Breast epithelium (tissue), 4 donors: ENCODE results near the gene IGDCC3. TPM values are rescaled to one million over a fixed set of nuclear protein-coding genes. Genes with fewer than 3 reads are reported as not detected.

Experiments
- DNase-seq, 2 donors: peaks; one replicate each; pipeline ENCODE4 v3.0.0-alpha.2; 2019; ENCODE audit warnings: low spot score in 2 of 2
- H3K27ac ChIP-seq, 2 donors: fragments of 200-600 bp; sonication (generic) in 1 of 2; one replicate each; pipeline ENCODE4 v1.5.1; 2016 to 2019; ENCODE audit warnings: mild to moderate bottlenecking in 1 of 2
- H3K27me3 ChIP-seq, 2 donors: fragments of 200-600 bp; sonication (generic) in 1 of 2; one replicate each; pipeline versions ENCODE4 v1.5.1 to v1.6.0; 2017 to 2019; ENCODE audit warnings: control low read depth in 1 of 2, mild to moderate bottlenecking in 1 of 2
- H3K36me3 ChIP-seq: fragments of 200-600 bp; one replicate; pipeline ENCODE4 v1.5.1; 2019
- H3K4me1 ChIP-seq, 2 donors: fragments of 200-600 bp; sonication (generic); one replicate each; pipeline ENCODE4 v1.5.1; 2016 to 2019; ENCODE audit warnings: control low read depth in 1 of 2
- H3K4me3 ChIP-seq, 3 donors: fragments of 200-600 bp; sonication (generic); 1 replicate in 2 of 3; 2 replicates in 1 of 3; pipeline ENCODE4 v1.5.1; 2016 to 2019; ENCODE audit warnings: mild to moderate bottlenecking in 3 of 3, moderate library complexity in 2 of 3
- H3K9me3 ChIP-seq, 2 donors: fragments of 200-600 bp; sonication (generic) in 1 of 2; one replicate each; pipeline ENCODE4 v1.5.1; 2016 to 2019; ENCODE audit warnings: control low read depth in 1 of 2
- CTCF ChIP-seq, 3 donors: fragments of 450-650 bp; IDR thresholded peaks; one replicate each; pipeline ENCODE4 v1.5.1; 2016 to 2017; ENCODE audit warnings: antibody characterized with exemption in 3 of 3, mild to moderate bottlenecking in 3 of 3, moderate library complexity in 3 of 3
- POLR2A ChIP-seq: fragments of 450-650 bp; IDR thresholded peaks from one replicate; pipeline ENCODE4 v1.6.1; 2016; ENCODE audit warnings: antibody characterized with exemption, mild to moderate bottlenecking, moderate library complexity
- POLR2AphosphoS5 ChIP-seq, 3 donors: sonication (generic); formaldehyde crosslinking; IDR thresholded peaks; one replicate each; pipeline ENCODE4 v1.6.1; 2017; ENCODE audit warnings: antibody characterized with exemption in 3 of 3
- intact Hi-C: fragments of 100-400 bp; cut with DNase I; formaldehyde crosslinking; loops from one replicate; pipeline ENCODE4 v1.15.1; 2023; ENCODE audit warnings: low total_unique reads
- total RNA-seq, 3 donors: library from RNA; depleted of rRNA; stranded (reverse); fragments of >200 nt; gene quantifications; one replicate each; pipeline ENCODE4 v1.1.0, GENCODE V29; 2016

Gene IGDCC3
- total RNA-seq, 3 donors from 2014 or later = 0.33 to 1.8 TPM; not detected in 1

DNA sequence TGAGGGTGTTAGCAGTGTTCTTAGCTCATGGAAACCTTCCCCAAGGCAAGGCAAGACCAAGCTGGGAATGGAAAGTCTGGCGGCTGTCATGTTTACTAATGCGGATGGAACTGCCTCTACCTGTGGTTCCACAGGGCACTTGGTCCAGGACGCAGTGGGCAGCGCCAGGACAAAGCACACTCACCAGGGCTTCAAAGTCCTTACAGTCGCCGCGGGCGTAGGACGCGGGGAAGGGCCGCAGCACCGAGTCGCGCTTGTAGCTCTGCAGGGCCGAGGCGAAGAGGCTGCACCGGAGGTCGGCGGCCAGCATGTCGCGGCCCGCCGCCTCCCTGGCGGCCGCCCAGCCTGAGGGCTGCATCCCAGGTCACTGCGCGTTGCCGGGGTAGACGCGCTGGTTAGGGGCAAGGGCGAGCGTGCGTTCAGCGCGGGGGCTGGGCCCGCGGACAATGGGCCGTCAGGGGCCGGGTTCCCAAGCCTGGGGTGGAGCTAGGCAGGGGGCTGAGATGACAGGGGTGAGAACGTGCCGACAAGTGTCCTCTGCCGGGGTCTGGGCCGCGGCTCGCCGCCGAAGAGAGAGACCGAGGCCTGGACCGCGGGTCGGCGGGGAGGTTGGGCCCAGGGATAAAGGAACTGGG, 91.6 kb downstream of the IGDCC3 start:
- no peak for DNase-seq
- Histone ChIP-seq H3K27ac (peak overlapping the region; percentile 90 to 91), H3K36me3 (no peaks in the 10 kb centered on the region), H3K9me3 (no peaks in the 10 kb centered on the region), H3K4me3 (peak overlapping the region; percentile 66 to 81 (median 81)), H3K4me1 (peaks cover 0 to 7% of the 10 kb centered on the region in 2 donors), H3K27me3 (no peaks in the 10 kb centered on the region)
- intact Hi-C loops = no loop called here
- TF ChIP-seq POLR2AphosphoS5 (IDR thresholded peaks at IDR 0.05) (peak in 1 of 3 donors; percentile 11), POLR2A (no peak), CTCF (IDR thresholded peaks at IDR 0.05) (no peak)

- Histone ChIP-seq H3K27me3 (no peaks in the 10 kb centered on the region), H3K27ac (peak overlapping the region; percentile 90 to 91), H3K4me1 (peaks cover 0 to 7% of the 10 kb centered on the region in 2 donors), H3K4me3 (peak overlapping the region; percentile 66 to 81 (median 81)), H3K9me3 (no peaks in the 10 kb centered on the region), H3K36me3 (no peaks in the 10 kb centered on the region)
- intact Hi-C loops = no loop called here
- DNase-seq = no peak
- TF ChIP-seq POLR2AphosphoS5 (IDR thresholded peaks at IDR 0.05) (no peak), POLR2A (no peak), CTCF (IDR thresholded peaks at IDR 0.05) (no peak)
These were observed 92.3 kb downstream of the IGDCC3 start for GRCh38 chr15:65285291-65286068.

GRCh38 chr15:65278480-65278879, 99.3 kb downstream of the IGDCC3 start:
- Histone ChIP-seq H3K27me3 (no peaks in the 10 kb centered on the region), H3K4me3 (no peak overlapping the region), H3K4me1 (no peaks in the 10 kb centered on the region), H3K27ac (no peak overlapping the region), H3K9me3 (no peaks in the 10 kb centered on the region), H3K36me3 (no peaks in the 10 kb centered on the region)
- intact Hi-C loops = no loop called here
- DNase-seq = no peak
- TF ChIP-seq CTCF (IDR thresholded peaks at IDR 0.05) = no peak
- TF ChIP-seq POLR2AphosphoS5 (IDR thresholded peaks at IDR 0.05) = no peak
- no peak for TF ChIP-seq POLR2A

Other genes with a start within 250 kb of the IGDCC3 start
- gene PDCD7, start 244.2 kb downstream of the IGDCC3 start, total RNA-seq = 10 to 100 TPM; 21.6 to 26.7 (median 24.4) TPM
- gene CLPX, start 192.7 kb downstream of the IGDCC3 start, total RNA-seq = 10 to 100 TPM; 47.5 to 71.9 (median 51.8) TPM
- gene CILP, start 166.5 kb downstream of the IGDCC3 start, total RNA-seq = 100 to 1,000 TPM in 1 of 3 donors, 10 to 100 TPM in 1, 1 to 10 TPM in 1; 5.2 to 203 (median 24.6) TPM
- gene PARP16, start 91.1 kb downstream of the IGDCC3 start, total RNA-seq = 10 to 100 TPM in 2 of 3 donors, 1 to 10 TPM in 1; 8.5 to 14.9 (median 10.6) TPM
- not detected for gene RNU5A-1, start 82.0 kb downstream of the IGDCC3 start, total RNA-seq
- not detected for gene RNU5B-1, start 73.3 kb downstream of the IGDCC3 start, total RNA-seq
- gene IGDCC4, start 44.9 kb upstream of the IGDCC3 start, total RNA-seq = under 1 TPM; 0.66 to 0.88 (median 0.80) TPM
- gene DPP8, start 139.7 kb upstream of the IGDCC3 start, total RNA-seq = 10 to 100 TPM; 35.0 to 47.0 (median 42.6) TPM
- 100 to 1,000 TPM in 1 of 3 donors, 10 to 100 TPM in 2; 23.2 to 103 (median 78.3) TPM for gene HACD3, start 152.5 kb upstream of the IGDCC3 start, total RNA-seq
- 10 to 100 TPM; 34.6 to 54.3 (median 37.7) TPM for gene INTS14, start 233.1 kb upstream of the IGDCC3 start, total RNA-seq
- 10 to 100 TPM in 2 of 3 donors, 1 to 10 TPM in 1; 9.5 to 12.3 (median 10.7) TPM for gene SLC24A1, start 243.9 kb upstream of the IGDCC3 start, total RNA-seq